Neural progenitor cell (in vitro differentiated cells): ENCODE results near the gene ZNF319.

ENCODE experiments used
- EZH2 ChIP-seq: fragments of 200-600 bp; sonication (generic); IDR thresholded peaks from 2 replicates; pipeline ENCODE4 v1.6.1; 2017; ENCODE audit warnings: antibody characterized with exemption, mild to moderate bottlenecking, moderate library complexity
- EZH2phosphoT487 ChIP-seq: fragments of 200-600 bp; sonication (generic); IDR thresholded peaks from 2 replicates; pipeline ENCODE4 v1.6.1; 2017; ENCODE audit warnings: antibody characterized with exemption
- TF ChIP-seq, protein P1 (sequence below): fragments of 200-600 bp; sonication (generic); IDR thresholded peaks from 2 replicates; pipeline ENCODE4 v1.5.1; 2017; ENCODE audit warnings: antibody characterized with exemption, mild to moderate bottlenecking

DNA sequence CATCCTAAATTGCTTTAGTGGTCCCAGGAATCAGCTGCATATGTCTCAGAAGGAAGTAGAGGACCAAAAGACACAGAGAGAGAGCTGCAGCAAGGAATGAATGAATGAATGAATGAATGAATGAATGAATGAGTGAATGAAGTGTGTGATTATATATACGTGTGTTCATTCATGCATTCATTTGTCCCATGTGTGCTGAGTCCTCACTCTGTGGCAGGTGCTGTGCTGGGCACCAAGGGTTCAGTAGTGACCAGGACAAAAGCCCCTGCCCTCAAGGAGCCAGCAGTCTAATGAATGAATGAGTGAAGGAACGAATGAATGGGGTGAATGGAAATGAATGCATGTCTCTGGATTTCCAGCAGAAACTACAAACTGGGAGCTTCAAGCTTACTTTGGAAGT, 38.9 kb downstream of the ZNF319 start:
- TF ChIP-seq, protein P1, sequence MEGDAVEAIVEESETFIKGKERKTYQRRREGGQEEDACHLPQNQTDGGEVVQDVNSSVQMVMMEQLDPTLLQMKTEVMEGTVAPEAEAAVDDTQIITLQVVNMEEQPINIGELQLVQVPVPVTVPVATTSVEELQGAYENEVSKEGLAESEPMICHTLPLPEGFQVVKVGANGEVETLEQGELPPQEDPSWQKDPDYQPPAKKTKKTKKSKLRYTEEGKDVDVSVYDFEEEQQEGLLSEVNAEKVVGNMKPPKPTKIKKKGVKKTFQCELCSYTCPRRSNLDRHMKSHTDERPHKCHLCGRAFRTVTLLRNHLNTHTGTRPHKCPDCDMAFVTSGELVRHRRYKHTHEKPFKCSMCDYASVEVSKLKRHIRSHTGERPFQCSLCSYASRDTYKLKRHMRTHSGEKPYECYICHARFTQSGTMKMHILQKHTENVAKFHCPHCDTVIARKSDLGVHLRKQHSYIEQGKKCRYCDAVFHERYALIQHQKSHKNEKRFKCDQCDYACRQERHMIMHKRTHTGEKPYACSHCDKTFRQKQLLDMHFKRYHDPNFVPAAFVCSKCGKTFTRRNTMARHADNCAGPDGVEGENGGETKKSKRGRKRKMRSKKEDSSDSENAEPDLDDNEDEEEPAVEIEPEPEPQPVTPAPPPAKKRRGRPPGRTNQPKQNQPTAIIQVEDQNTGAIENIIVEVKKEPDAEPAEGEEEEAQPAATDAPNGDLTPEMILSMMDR, result no peak
- no peak for TF ChIP-seq EZH2phosphoT487
- no peak for TF ChIP-seq EZH2
